Suprapubic skin (tissue), 4 donors: ENCODE results near the gene CLCNKA. TPM values are rescaled to one million over a fixed set of nuclear protein-coding genes. Genes with fewer than 3 reads are reported as not detected.

Experiments used
- DNase-seq, 2 donors: peaks; one replicate each; pipeline ENCODE4 v3.0.0-alpha.2; 2019; ENCODE audit warnings: low spot score in 2 of 2
- H3K27ac ChIP-seq: fragments of 200-600 bp; sonication (generic); one replicate; pipeline ENCODE4 v1.5.1; 2019
- H3K27me3 ChIP-seq: fragments of 200-600 bp; sonication (generic); one replicate; pipeline ENCODE4 v1.5.1; 2019
- H3K36me3 ChIP-seq: fragments of 200-600 bp; sonication (generic); one replicate; pipeline ENCODE4 v1.5.1; 2019
- H3K4me1 ChIP-seq: fragments of 200-600 bp; sonication (generic); one replicate; pipeline ENCODE4 v1.5.1; 2019
- H3K4me3 ChIP-seq: fragments of 200-600 bp; sonication (generic); one replicate; pipeline ENCODE4 v1.5.1; 2019; ENCODE audit warnings: mild to moderate bottlenecking
- H3K9me3 ChIP-seq: fragments of 200-600 bp; sonication (generic); one replicate; pipeline ENCODE4 v1.5.1; 2019
- CTCF ChIP-seq, 2 donors: fragments of 200-600 bp in 1 of 2; fragments of 450-650 bp in 1 of 2; sonication (generic) in 1 of 2; IDR thresholded peaks; one replicate each; pipeline ENCODE4 v1.5.1; 2016 to 2019; ENCODE audit warnings: antibody characterized with exemption in 2 of 2, mild to moderate bottlenecking in 1 of 2, moderate library complexity in 1 of 2
- EP300 ChIP-seq: sonication (generic); formaldehyde crosslinking; IDR thresholded peaks from one replicate; pipeline ENCODE4 v1.6.1; 2017; ENCODE audit warnings: antibody characterized with exemption
- POLR2A ChIP-seq, 2 donors: fragments of 450-650 bp; IDR thresholded peaks; one replicate each; pipeline ENCODE4 v1.6.1; 2017; ENCODE audit warnings: antibody characterized with exemption in 2 of 2, mild to moderate bottlenecking in 2 of 2, moderate library complexity in 2 of 2
- POLR2AphosphoS5 ChIP-seq, 3 donors: sonication (generic); formaldehyde crosslinking; IDR thresholded peaks; one replicate each; pipeline ENCODE4 v1.6.1; 2017; ENCODE audit warnings: antibody characterized with exemption in 3 of 3
- WGBS: methylation state at CpG from one replicate; pipeline ENCODE4 v1.1.5; 2018; 5-methylcytosine and 5-hydroxymethylcytosine counted together
- total RNA-seq, 4 donors: library from RNA; depleted of rRNA; stranded (reverse); fragments of >200 nt; gene quantifications; one replicate each; pipeline ENCODE4 v1.1.0, GENCODE V29; 2016

The CLCNKA gene
- total RNA-seq, 4 donors from 2014 or later, result 0.23 to 1.9 (median 0.51) TPM; not detected in 1

- H3K4me3 ChIP-seq, result no peak overlapping the region
- DNase-seq, result no peak
- 47% methylated on average over 13 of the region's 13 CpGs for WGBS
- no peaks in the 10 kb centered on the region for H3K9me3 ChIP-seq
- H3K27me3 ChIP-seq, result no peaks in the 10 kb centered on the region
- H3K4me1 ChIP-seq, result peaks cover 15% of the 10 kb centered on the region
- peak overlapping the region; percentile 38 for H3K27ac ChIP-seq
- H3K36me3 ChIP-seq, result no peaks in the 10 kb centered on the region
- no peak for TF ChIP-seq POLR2A (IDR thresholded peaks at IDR 0.05)
- TF ChIP-seq POLR2AphosphoS5 (IDR thresholded peaks at IDR 0.05), result no peak
- no peak for TF ChIP-seq EP300
- no peak for TF ChIP-seq CTCF (IDR thresholded peaks at IDR 0.05)
Measured at GRCh38 chr1:16064536-16065268, 42.9 kb downstream of the CLCNKA start.

DNA sequence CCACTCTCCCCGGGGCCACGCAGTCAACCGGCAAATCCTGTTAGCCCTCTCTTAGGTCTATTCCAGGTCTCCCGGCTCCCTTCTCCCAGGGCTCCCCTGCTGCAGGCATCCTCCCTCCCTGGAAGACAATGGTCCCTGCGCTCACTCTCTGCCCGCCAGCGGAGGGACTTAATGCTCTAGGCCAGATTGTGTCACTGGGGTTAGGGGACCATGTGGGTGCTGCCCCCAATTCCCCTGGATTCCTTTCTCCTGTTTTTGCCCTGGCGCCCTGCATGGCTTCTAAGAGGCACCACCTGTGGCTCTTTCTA, 43.4 kb downstream of the CLCNKA start:
- 74% methylated on average over 8 of the region's 8 CpGs for WGBS

GRCh38 chr1:16066245-16066644, 44.4 kb downstream of the CLCNKA start:
- TF ChIP-seq CTCF (IDR thresholded peaks at IDR 0.05) (no peak), POLR2AphosphoS5 (IDR thresholded peaks at IDR 0.05) (no peak), POLR2A (IDR thresholded peaks at IDR 0.05) (no peak), EP300 (no peak)
- no peak overlapping the region for H3K27ac ChIP-seq
- 85% methylated on average over 4 of the region's 4 CpGs for WGBS
- H3K4me3 ChIP-seq, result no peak overlapping the region
- no peaks in the 10 kb centered on the region for H3K27me3 ChIP-seq
- no peak for DNase-seq
- peaks cover 15% of the 10 kb centered on the region for H3K4me1 ChIP-seq
- H3K36me3 ChIP-seq, result no peaks in the 10 kb centered on the region
- H3K9me3 ChIP-seq, result no peaks in the 10 kb centered on the region

More for the DNA sequence above, 43.4 kb downstream of the CLCNKA start:
- TF ChIP-seq POLR2AphosphoS5 (IDR thresholded peaks at IDR 0.05), result no peak
- no peak for TF ChIP-seq POLR2A (IDR thresholded peaks at IDR 0.05)
- no peak for TF ChIP-seq EP300
- TF ChIP-seq CTCF (IDR thresholded peaks at IDR 0.05), result no peak
- no peak overlapping the region for H3K4me3 ChIP-seq
- H3K27ac ChIP-seq, result no peak overlapping the region
- DNase-seq, result no peak
- no peaks in the 10 kb centered on the region for H3K27me3 ChIP-seq
- no peaks in the 10 kb centered on the region for H3K36me3 ChIP-seq
- H3K9me3 ChIP-seq, result no peaks in the 10 kb centered on the region
- peaks cover 15% of the 10 kb centered on the region for H3K4me1 ChIP-seq

DNA sequence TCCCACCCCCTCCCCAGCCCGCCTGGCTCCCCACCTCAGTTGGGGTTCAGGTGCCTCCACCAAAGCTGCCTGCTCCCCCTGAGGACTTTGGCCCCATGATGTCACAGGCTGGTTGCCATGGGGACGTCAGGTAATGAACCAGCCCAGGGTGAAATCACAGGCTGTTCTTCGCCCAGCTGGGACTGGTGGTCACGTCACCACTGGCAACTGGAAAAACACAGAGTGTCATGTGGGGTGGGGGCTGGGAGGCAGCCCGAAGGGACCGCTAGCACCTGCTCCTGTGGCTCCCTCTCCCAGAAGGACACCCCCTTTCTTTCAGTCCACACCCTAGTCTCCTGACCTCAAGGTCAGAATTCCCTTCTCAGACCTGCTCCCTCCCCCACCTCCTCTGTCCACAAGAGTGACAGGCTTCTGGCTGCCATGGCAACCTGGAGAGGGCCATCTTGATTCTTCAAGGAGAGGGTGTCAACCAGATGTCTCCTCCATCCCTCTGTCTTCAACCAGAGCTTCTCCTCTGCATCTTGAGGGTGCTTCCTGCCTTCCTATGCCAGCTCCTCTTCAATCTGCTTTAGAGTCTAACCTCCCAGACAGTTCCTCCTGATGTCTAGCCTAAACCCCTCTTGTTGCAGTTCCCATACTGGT, 45.4 kb downstream of the CLCNKA start:
- TF ChIP-seq POLR2A (IDR thresholded peaks at IDR 0.05) (no peak), CTCF (IDR thresholded peaks at IDR 0.05) (no peak), POLR2AphosphoS5 (IDR thresholded peaks at IDR 0.05) (no peak), EP300 (no peak)
- no peaks in the 10 kb centered on the region for H3K27me3 ChIP-seq
- no peaks in the 10 kb centered on the region for H3K9me3 ChIP-seq
- no peak overlapping the region for H3K4me3 ChIP-seq
- 66% methylated on average over 2 of the region's 6 CpGs for WGBS
- peaks cover 15% of the 10 kb centered on the region for H3K4me1 ChIP-seq
- no peak overlapping the region for H3K27ac ChIP-seq
- DNase-seq, result no peak
- H3K36me3 ChIP-seq, result no peaks in the 10 kb centered on the region

GRCh38 chr1:16067933-16068332, 46.1 kb downstream of the CLCNKA start:
- WGBS, result 72% methylated on average over 8 of the region's 13 CpGs
- Histone ChIP-seq H3K4me1 (peaks cover 18% of the 10 kb centered on the region), H3K36me3 (no peaks in the 10 kb centered on the region), H3K9me3 (no peaks in the 10 kb centered on the region), H3K4me3 (no peak overlapping the region), H3K27me3 (peaks cover 1% of the 10 kb centered on the region), H3K27ac (no peak overlapping the region)
- DNase-seq, result no peak
- no peak for TF ChIP-seq POLR2A (IDR thresholded peaks at IDR 0.05)
- no peak for TF ChIP-seq CTCF (IDR thresholded peaks at IDR 0.05)
- TF ChIP-seq EP300, result no peak
- no peak for TF ChIP-seq POLR2AphosphoS5 (IDR thresholded peaks at IDR 0.05)
